OCI-LY7 (cell line): Measurements from ENCODE around the gene MEIG1.

Experiments used
- CTCF ChIP-seq: fragments of 200-600 bp; sonication (generic); conservative IDR thresholded peaks from 2 replicates; pipeline ENCODE4 v1.5.1; 2014; ENCODE audit warnings: mild to moderate bottlenecking, antibody characterized with exemption, low read length, moderate library complexity, mixed read lengths
- EZH2phosphoT487 ChIP-seq: fragments of 200-600 bp; sonication (generic); IDR thresholded peaks from 2 replicates; pipeline ENCODE4 v1.6.1; 2018; ENCODE audit warnings: low read depth, borderline replicate concordance, mild to moderate bottlenecking, mixed run types, antibody characterized with exemption, low read length, moderate library complexity, mixed read lengths

- TF ChIP-seq CTCF (no peak), EZH2phosphoT487 (no peak)
Observed at GRCh38 chr10:14953424-14954000, 5.7 kb upstream of the MEIG1 start.
